ENCODE data around the gene UBA52.

UBA52 gene

GRCh38 chr19:18608805-18609716 lies 37.4 kb downstream of the UBA52 start:
- no peak for DNase-seq

GRCh38 chr19:18609717-18610051 lies 38.0 kb downstream of the UBA52 start:
- no peak for DNase-seq

- no peak for DNase-seq
Observed at GRCh38 chr19:18610245-18610555, 38.5 kb downstream of the UBA52 start.

GRCh38 chr19:18610556-18611326 lies 39.1 kb downstream of the UBA52 start:
- DNase-seq, result peak; percentile 38

- peak; percentile 69 for DNase-seq
Observed at GRCh38 chr19:18611327-18612050, 39.8 kb downstream of the UBA52 start.

- DNase-seq, result peak; percentile 54
Observed at GRCh38 chr19:18612051-18612771, 40.6 kb downstream of the UBA52 start.

GRCh38 chr19:18612772-18613588 lies 41.3 kb downstream of the UBA52 start, which contains the start of gene TMEM59L:
Gene TMEM59L (plus strand): TSS chr19:18612870. CDS start chr19:18612959, 89 bp downstream.
- DNase-seq, result peak; percentile 63

- no peak for DNase-seq
Observed at GRCh38 chr19:18613589-18614234, 42.1 kb downstream of the UBA52 start.

GRCh38 chr19:18616023-18616422 lies 44.4 kb downstream of the UBA52 start:
- DNase-seq, result no peak

GRCh38 chr19:18617562-18617961 lies 45.9 kb downstream of the UBA52 start:
- no peak for DNase-seq

- no peak for DNase-seq
Observed at GRCh38 chr19:18618236-18618635, 46.6 kb downstream of the UBA52 start.

GRCh38 chr19:18620311-18620710 lies 48.7 kb downstream of the UBA52 start:
- no peak for DNase-seq

- peak; percentile 37 for DNase-seq
Observed at GRCh38 chr19:18620902-18621301, 49.2 kb downstream of the UBA52 start.

GRCh38 chr19:18626906-18627305 lies 55.2 kb downstream of the UBA52 start:
- DNase-seq, result no peak

Data from NCI-H69 (cell line).